HepG2 (cell line): Measurements from ENCODE around the gene PCBP4. TPM values are rescaled to one million over a fixed set of nuclear protein-coding genes. Genes with fewer than 3 reads are reported as not detected.

Experiments used
- ATAC-seq: fragments of 200-7000 bp; cut with Tn5 transposase; 3 replicates; pipeline ENCODE4 v1.9.1; 2020; ENCODE audit warnings: mild to moderate bottlenecking, moderate library complexity
- BruUV-seq: library from RNA; stranded (reverse); fragments of 400-500 nt; replicated peaks from 2 replicates; lab custom pipeline; 2021; lab: Mats Ljungman, UMichigan
- CTCF ChIA-PET: fragments of 300-600 bp; formaldehyde crosslinking; extraction: SDS; loops from one replicate; lab custom pipeline; 2021; ENCODE audit warnings: low total read pairs, inconsistent platforms, low intra/inter-chr PET ratio; lab: Yijun Ruan, JAX
- POLR2A ChIA-PET: fragments of 350-600 bp; sonication (Branson Sonifier 250); formaldehyde crosslinking; loops from one replicate; lab custom pipeline; 2020; ENCODE audit warnings: antibody characterized with exemption, inconsistent platforms; lab: Yijun Ruan, JAX
- DNase-seq: peaks from one replicate; pipeline ENCODE4 v3.0.0-alpha.2; 2015; ENCODE audit warnings: low spot score
- FAIRE-seq: peaks from 3 replicates; lab custom pipeline; 2011; peaks lifted over from hg19 to GRCh38; lab: Jason Lieb, UNC
- H2AFZ ChIP-seq: one replicate; pipeline ENCODE4 v1.6.1; 2011; ENCODE audit warnings: low read length, inconsistent platforms
- H3K27ac ChIP-seq: fragments of 300-600 bp; 3 replicates; pipeline ENCODE4 v1.8.0; 2011; ENCODE audit warnings: mixed run types, mild to moderate bottlenecking, mixed read lengths, low read length, inconsistent platforms; ENCODE audit not compliant: insufficient read depth; ENCODE audit errors: extremely low read length
- H3K27me3 ChIP-seq, 2 experiments: fragments of 200-600 bp in 1 of 2; 2 replicates in 1 of 2; 3 replicates in 1 of 2; pipeline versions ENCODE4 v1.6.0 to v1.8.0; 2011; ENCODE audit warnings: low read length in 2 of 2, mild to moderate bottlenecking in 2 of 2, moderate library complexity in 2 of 2, inconsistent platforms in 1 of 2; ENCODE audit not compliant: insufficient read depth in 2 of 2, control insufficient read depth in 1 of 2
- H3K36me3 ChIP-seq, 2 experiments: fragments of 200-600 bp in 1 of 2; replicated peaks in 1 of 2; 2 replicates in 1 of 2; 3 replicates in 1 of 2; pipeline versions ENCODE4 v1.5.1 to v1.8.0; 2011; ENCODE audit warnings: low read length in 2 of 2, inconsistent platforms in 1 of 2; ENCODE audit not compliant: insufficient read depth in 2 of 2, control insufficient read depth in 1 of 2
- H3K4me1 ChIP-seq: 2 replicates; pipeline ENCODE4 v1.5.1; 2012; ENCODE audit warnings: low read length, inconsistent platforms; ENCODE audit not compliant: insufficient read depth
- H3K4me2 ChIP-seq: 2 replicates; pipeline ENCODE4 v1.6.0; 2011; ENCODE audit warnings: low read depth, low read length, inconsistent platforms
- H3K4me3 ChIP-seq, 3 experiments: fragments of 200-600 bp in 1 of 3; sonication (generic), shearing (Covaris generic) in 1 of 3; replicated peaks in 1 of 3; 2 replicates each; pipeline ENCODE4 v1.5.1; 2011 to 2016; ENCODE audit warnings: low read length in 3 of 3, inconsistent platforms in 2 of 3, low read depth in 2 of 3, mild to moderate bottlenecking in 2 of 3, control low read depth in 1 of 3, mixed read lengths in 1 of 3; ENCODE audit not compliant: insufficient read depth in 1 of 3
- H3K79me2 ChIP-seq: one replicate; pipeline ENCODE4 v1.6.1; 2011; ENCODE audit warnings: low read length, inconsistent platforms; ENCODE audit not compliant: insufficient read depth
- H3K9ac ChIP-seq: 2 replicates; pipeline ENCODE4 v1.6.0; 2011; ENCODE audit warnings: mild to moderate bottlenecking, low read depth, low read length, inconsistent platforms; ENCODE audit not compliant: insufficient read depth
- H3K9me3 ChIP-seq: 2 replicates; pipeline ENCODE4 v1.5.1; 2012; ENCODE audit warnings: mild to moderate bottlenecking, low read length
- H4K20me1 ChIP-seq: 2 replicates; pipeline ENCODE4 v1.6.0; 2011; ENCODE audit warnings: inconsistent platforms, mild to moderate bottlenecking, low read length, moderate library complexity; ENCODE audit not compliant: insufficient read depth
- DPF2 ChIP-seq: sonication (generic); formaldehyde crosslinking; IDR thresholded peaks from 2 replicates; pipeline ENCODE4 v1.4.0; 2020; ENCODE audit warnings: mild to moderate bottlenecking, low read depth, missing genetic modification reagents, borderline replicate concordance
- MBD4 ChIP-seq: IDR thresholded peaks from 2 replicates; pipeline ENCODE4 v1.6.1; 2012; ENCODE audit warnings: low read length, inconsistent platforms, borderline replicate concordance
- MED13 ChIP-seq: sonication (generic); formaldehyde crosslinking; IDR thresholded peaks from 2 replicates; pipeline ENCODE4 v1.5.0; 2020; ENCODE audit warnings: missing genetic modification reagents
- MTA3 ChIP-seq: sonication (generic); formaldehyde crosslinking; IDR thresholded peaks from 2 replicates; pipeline ENCODE4 v1.4.0; 2020; ENCODE audit warnings: missing genetic modification reagents
- NR2F2 ChIP-seq: IDR thresholded peaks from 2 replicates; pipeline ENCODE4 v1.6.1; 2012; ENCODE audit warnings: low read depth, inconsistent platforms, borderline replicate concordance
- RBFOX2 ChIP-seq: fragments of 200-400 bp; formaldehyde crosslinking; IDR thresholded peaks from 2 replicates; pipeline ENCODE4 v1.6.1; 2017; ENCODE audit warnings: low read depth, mild to moderate bottlenecking, low read length
- ZC3H4 ChIP-seq: sonication (generic); formaldehyde crosslinking; IDR thresholded peaks from 2 replicates; pipeline ENCODE4 v1.4.0; 2020; ENCODE audit warnings: missing genetic modification reagents, borderline replicate concordance
- ZMAT3 ChIP-seq: sonication (generic); formaldehyde crosslinking; conservative IDR thresholded peaks from 2 replicates; pipeline ENCODE4 v1.7.0; 2021; ENCODE audit warnings: missing genetic modification reagents
- ZNF33A ChIP-seq: sonication (generic); formaldehyde crosslinking; IDR thresholded peaks from 2 replicates; pipeline ENCODE4 v1.5.1; 2020; ENCODE audit warnings: missing genetic modification reagents, mild to moderate bottlenecking, moderate library complexity, borderline replicate concordance
- WGBS: methylation state at CpG from one replicate; pipeline ENCODE4 v1.1.6; 2017; ENCODE audit warnings: low lambda C conversion rate; 5-methylcytosine and 5-hydroxymethylcytosine counted together
- in situ Hi-C: cut with HindIII; loops from 2 replicates; pipeline ENCODE4 v1.10.0; 2017; ENCODE audit warnings: low pct_unique_long_range_greater_than_20kb; ENCODE audit not compliant: extremely low pct_ligation_motif_present
- intact Hi-C: fragments of 100-400 bp; cut with micrococcal nuclease; formaldehyde crosslinking; loops from one replicate; pipeline ENCODE4 v1.10.0; 2022; ENCODE audit not compliant: unreplicated experiment
- polyA plus RNA-seq, 8 experiments: library from polyadenylated mRNA; depleted of rRNA in 3 of 8; stranded (reverse) in 7 of 8; unstranded in 1 of 8; fragments of >200 nt; fragmentation: Illumina TruSeq in 4 of 8; extraction: Trizol in 4 of 8; gene quantifications; 2 replicates each; pipeline versions ENCODE4 v1.2.1 to v1.2.3, GENCODE V29; 2011 to 2016; ENCODE audit warnings: low read depth in 4 of 8, missing spikeins in 1 of 8, mixed read lengths in 1 of 8; ENCODE audit not compliant: insufficient read depth in 1 of 8
- total RNA-seq, 5 experiments: library from RNA; depleted of rRNA; stranded (reverse); fragments of >200 nt; fragmentation: Illumina TruSeq; extraction: Trizol; gene quantifications; 2 replicates each; pipeline ENCODE4 v1.2.3, GENCODE V29; 2016; ENCODE audit warnings: low read depth in 1 of 5
- TF ChIP-seq, protein P1 (sequence below): sonication (generic); formaldehyde crosslinking; IDR thresholded peaks from 2 replicates; pipeline ENCODE4 v1.4.0; 2020; ENCODE audit warnings: low read depth, mild to moderate bottlenecking, missing genetic modification reagents
- TF ChIP-seq, protein P2 (sequence below): sonication (generic); formaldehyde crosslinking; IDR thresholded peaks from 2 replicates; pipeline ENCODE4 v1.5.0; 2020; ENCODE audit warnings: missing genetic modification reagents, mild to moderate bottlenecking, borderline replicate concordance
- TF ChIP-seq, protein P3 (sequence below): sonication (generic); formaldehyde crosslinking; IDR thresholded peaks from 2 replicates; pipeline ENCODE4 v1.5.0; 2020; ENCODE audit warnings: mild to moderate bottlenecking, missing genetic modification reagents
- TF ChIP-seq, protein P4 (sequence below): sonication (generic); formaldehyde crosslinking; IDR thresholded peaks from 2 replicates; pipeline ENCODE4 v1.4.0; 2020; ENCODE audit warnings: mild to moderate bottlenecking, missing genetic modification reagents
- TF ChIP-seq, protein P5 (sequence below): sonication (generic); formaldehyde crosslinking; IDR thresholded peaks from 2 replicates; pipeline ENCODE4 v1.5.1; 2020; ENCODE audit warnings: missing genetic modification reagents, mild to moderate bottlenecking, borderline replicate concordance

PCBP4 gene
- total and polyA plus RNA-seq, 2 of the 13 experiments (the other 11 are each of a cell fraction or from before 2014, with no cell fraction given) = 36.8 to 51.3 TPM

DNA sequence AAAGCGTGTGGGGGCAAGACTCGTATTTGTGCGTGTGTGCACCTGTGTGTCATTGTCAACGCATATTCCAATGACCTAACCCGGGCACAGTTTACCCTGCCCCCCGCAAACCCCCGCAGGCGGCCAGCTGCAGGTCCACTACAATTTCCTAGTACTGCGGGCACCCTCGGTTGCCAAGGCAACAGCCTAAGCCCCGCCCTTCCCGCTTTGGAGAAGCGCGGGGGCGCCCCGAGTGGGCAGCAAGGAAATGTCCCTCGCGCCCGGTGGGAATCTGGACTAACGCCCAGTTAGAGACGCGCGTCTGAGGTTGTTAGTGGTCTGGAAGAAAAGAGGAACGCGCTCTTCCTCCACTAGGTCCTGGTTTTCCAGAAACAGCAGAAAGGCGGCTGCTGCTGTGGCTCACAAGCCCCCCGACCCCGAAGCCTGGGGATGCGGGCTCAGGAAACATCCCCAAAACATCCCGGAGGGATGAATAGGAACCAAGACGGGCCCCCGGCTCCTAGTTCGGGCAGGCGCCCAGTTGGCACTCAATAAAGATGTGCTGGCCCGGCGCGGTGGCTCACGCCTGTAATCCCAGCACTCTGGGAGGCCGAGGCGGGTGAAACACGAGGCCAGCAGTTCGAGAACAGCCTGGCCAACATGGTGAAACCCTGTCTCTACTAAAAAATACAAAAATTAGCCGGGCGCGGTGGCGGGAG lies 8.7 kb upstream of the PCBP4 start:
- H3K9ac ChIP-seq = peak overlapping the region; percentile 94; the same call in 1 of the 2 replicates
- ChIA-PET CTCF (interaction anchor here (3.5 kb wide), 1 partner anchor 34 kb away, joined by 34 read pairs; the partner anchor contains the start of genes PARP3 and RRP9), POLR2A (interaction anchor here (1.4 to 5.5 kb wide), 4 partner anchors 15 to 81 kb away, joined by 6 to 173 read pairs (median 19); partner anchors contain the start of genes DUSP7, PARP3, RPL29 and RRP9)
- peaks cover 42% of the 10 kb centered on the region for H3K4me1 ChIP-seq
- peaks cover 2 to 3% of the 10 kb centered on the region in 2 experiments; a peak in 1 of 5 replicates for H3K36me3 ChIP-seq
- in situ Hi-C loops (no loop called here), intact Hi-C loops (no loop called here)
- peak overlapping the region in 1 of 3 experiments; percentile 77; a peak in 1 of 6 replicates for H3K4me3 ChIP-seq
- no peaks in the 10 kb centered on the region for H3K9me3 ChIP-seq
- WGBS = 83% methylated on average over 46 of the region's 46 CpGs
- ATAC-seq (no peak), FAIRE-seq (no peak), DNase-seq (peak; percentile 50)
- no peak overlapping the region for H2AFZ ChIP-seq
- H3K4me2 ChIP-seq = peak overlapping the region; percentile 99
- BruUV-seq = TSS peak; percentile 77
- peaks cover 11% of the 10 kb centered on the region for H3K79me2 ChIP-seq
- H3K27ac ChIP-seq = no peak overlapping the region
- no peaks in the 10 kb centered on the region; a peak in 1 of 5 replicates for H3K27me3 ChIP-seq
- H4K20me1 ChIP-seq = no peaks in the 10 kb centered on the region
- TF ChIP-seq, protein P1, sequence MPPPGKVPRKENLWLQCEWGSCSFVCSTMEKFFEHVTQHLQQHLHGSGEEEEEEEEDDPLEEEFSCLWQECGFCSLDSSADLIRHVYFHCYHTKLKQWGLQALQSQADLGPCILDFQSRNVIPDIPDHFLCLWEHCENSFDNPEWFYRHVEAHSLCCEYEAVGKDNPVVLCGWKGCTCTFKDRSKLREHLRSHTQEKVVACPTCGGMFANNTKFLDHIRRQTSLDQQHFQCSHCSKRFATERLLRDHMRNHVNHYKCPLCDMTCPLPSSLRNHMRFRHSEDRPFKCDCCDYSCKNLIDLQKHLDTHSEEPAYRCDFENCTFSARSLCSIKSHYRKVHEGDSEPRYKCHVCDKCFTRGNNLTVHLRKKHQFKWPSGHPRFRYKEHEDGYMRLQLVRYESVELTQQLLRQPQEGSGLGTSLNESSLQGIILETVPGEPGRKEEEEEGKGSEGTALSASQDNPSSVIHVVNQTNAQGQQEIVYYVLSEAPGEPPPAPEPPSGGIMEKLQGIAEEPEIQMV (CRISPR knock-in tag) = no peak
- TF ChIP-seq MBD4 = no peak
- TF ChIP-seq ZMAT3 = no peak
- TF ChIP-seq, protein P2, sequence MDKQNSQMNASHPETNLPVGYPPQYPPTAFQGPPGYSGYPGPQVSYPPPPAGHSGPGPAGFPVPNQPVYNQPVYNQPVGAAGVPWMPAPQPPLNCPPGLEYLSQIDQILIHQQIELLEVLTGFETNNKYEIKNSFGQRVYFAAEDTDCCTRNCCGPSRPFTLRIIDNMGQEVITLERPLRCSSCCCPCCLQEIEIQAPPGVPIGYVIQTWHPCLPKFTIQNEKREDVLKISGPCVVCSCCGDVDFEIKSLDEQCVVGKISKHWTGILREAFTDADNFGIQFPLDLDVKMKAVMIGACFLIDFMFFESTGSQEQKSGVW (CRISPR knock-in tag) = no peak
- TF ChIP-seq RBFOX2 = no peak
- TF ChIP-seq, protein P3, sequence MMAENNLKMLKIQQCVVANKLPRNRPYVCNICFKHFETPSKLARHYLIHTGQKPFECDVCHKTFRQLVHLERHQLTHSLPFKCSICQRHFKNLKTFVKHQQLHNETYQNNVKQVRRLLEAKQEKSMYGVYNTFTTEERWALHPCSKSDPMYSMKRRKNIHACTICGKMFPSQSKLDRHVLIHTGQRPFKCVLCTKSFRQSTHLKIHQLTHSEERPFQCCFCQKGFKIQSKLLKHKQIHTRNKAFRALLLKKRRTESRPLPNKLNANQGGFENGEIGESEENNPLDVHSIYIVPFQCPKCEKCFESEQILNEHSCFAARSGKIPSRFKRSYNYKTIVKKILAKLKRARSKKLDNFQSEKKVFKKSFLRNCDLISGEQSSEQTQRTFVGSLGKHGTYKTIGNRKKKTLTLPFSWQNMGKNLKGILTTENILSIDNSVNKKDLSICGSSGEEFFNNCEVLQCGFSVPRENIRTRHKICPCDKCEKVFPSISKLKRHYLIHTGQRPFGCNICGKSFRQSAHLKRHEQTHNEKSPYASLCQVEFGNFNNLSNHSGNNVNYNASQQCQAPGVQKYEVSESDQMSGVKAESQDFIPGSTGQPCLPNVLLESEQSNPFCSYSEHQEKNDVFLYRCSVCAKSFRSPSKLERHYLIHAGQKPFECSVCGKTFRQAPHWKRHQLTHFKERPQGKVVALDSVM (CRISPR knock-in tag) = no peak
- no peak for TF ChIP-seq DPF2 (CRISPR knock-in tag)
- TF ChIP-seq ZC3H4 (CRISPR knock-in tag) = 0 out of 2 replicates have a peak, but pooled peaks have one; percentile 13
- TF ChIP-seq NR2F2 = no peak
- TF ChIP-seq, protein P4, sequence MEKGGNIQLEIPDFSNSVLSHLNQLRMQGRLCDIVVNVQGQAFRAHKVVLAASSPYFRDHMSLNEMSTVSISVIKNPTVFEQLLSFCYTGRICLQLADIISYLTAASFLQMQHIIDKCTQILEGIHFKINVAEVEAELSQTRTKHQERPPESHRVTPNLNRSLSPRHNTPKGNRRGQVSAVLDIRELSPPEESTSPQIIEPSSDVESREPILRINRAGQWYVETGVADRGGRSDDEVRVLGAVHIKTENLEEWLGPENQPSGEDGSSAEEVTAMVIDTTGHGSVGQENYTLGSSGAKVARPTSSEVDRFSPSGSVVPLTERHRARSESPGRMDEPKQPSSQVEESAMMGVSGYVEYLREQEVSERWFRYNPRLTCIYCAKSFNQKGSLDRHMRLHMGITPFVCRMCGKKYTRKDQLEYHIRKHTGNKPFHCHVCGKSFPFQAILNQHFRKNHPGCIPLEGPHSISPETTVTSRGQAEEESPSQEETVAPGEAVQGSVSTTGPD (CRISPR knock-in tag) = no peak
- TF ChIP-seq, protein P5, sequence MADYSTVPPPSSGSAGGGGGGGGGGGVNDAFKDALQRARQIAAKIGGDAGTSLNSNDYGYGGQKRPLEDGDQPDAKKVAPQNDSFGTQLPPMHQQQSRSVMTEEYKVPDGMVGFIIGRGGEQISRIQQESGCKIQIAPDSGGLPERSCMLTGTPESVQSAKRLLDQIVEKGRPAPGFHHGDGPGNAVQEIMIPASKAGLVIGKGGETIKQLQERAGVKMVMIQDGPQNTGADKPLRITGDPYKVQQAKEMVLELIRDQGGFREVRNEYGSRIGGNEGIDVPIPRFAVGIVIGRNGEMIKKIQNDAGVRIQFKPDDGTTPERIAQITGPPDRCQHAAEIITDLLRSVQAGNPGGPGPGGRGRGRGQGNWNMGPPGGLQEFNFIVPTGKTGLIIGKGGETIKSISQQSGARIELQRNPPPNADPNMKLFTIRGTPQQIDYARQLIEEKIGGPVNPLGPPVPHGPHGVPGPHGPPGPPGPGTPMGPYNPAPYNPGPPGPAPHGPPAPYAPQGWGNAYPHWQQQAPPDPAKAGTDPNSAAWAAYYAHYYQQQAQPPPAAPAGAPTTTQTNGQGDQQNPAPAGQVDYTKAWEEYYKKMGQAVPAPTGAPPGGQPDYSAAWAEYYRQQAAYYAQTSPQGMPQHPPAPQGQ (CRISPR knock-in tag) = no peak
- TF ChIP-seq MTA3 = no peak
- no peak for TF ChIP-seq ZNF33A (CRISPR knock-in tag)
- no peak for TF ChIP-seq MED13 (CRISPR knock-in tag)
